Right atrium auricular region (tissue), 2 donors: ENCODE measurements around the gene DENND1B. TPM values are rescaled to one million over a fixed set of nuclear protein-coding genes. Genes with fewer than 3 reads are reported as not detected.

Experiments used
- DNase-seq: peaks from one replicate; pipeline ENCODE4 v3.0.0-alpha.2; 2019; ENCODE audit warnings: low spot score
- H3K27ac ChIP-seq, 2 donors: fragments of 200-600 bp; sonication (generic); 1 replicate in 1 of 2; 2 replicates in 1 of 2; pipeline ENCODE4 v1.5.1; 2016 to 2019
- H3K27me3 ChIP-seq, 2 donors: fragments of 200-600 bp; sonication (generic); one replicate each; pipeline versions ENCODE4 v1.5.1 to v1.6.0; 2017 to 2019
- H3K36me3 ChIP-seq: fragments of 200-600 bp; sonication (generic); one replicate; pipeline ENCODE4 v1.5.1; 2016
- H3K4me1 ChIP-seq, 2 donors: fragments of 200-600 bp; sonication (generic); one replicate each; pipeline versions ENCODE4 v1.5.1 to v1.6.0; 2017 to 2019
- H3K4me3 ChIP-seq, 2 donors: fragments of 200-600 bp; sonication (generic); 1 replicate in 1 of 2; 2 replicates in 1 of 2; pipeline ENCODE4 v1.5.1; 2017 to 2019; ENCODE audit warnings: mild to moderate bottlenecking in 1 of 2, moderate library complexity in 1 of 2
- H3K9me3 ChIP-seq, 2 donors: fragments of 200-600 bp; sonication (generic); one replicate each; pipeline ENCODE4 v1.5.1; 2019
- total RNA-seq, 2 donors: library from RNA; depleted of rRNA; stranded (reverse); fragments of >200 nt; gene quantifications; one replicate each; pipeline ENCODE4 v1.1.0, GENCODE V29; 2016
- TF ChIP-seq, protein P1 (sequence below), 2 donors: fragments of 200-600 bp; sonication (generic); IDR thresholded peaks; one replicate each; pipeline ENCODE4 v1.5.1; 2019; ENCODE audit warnings: antibody characterized with exemption in 2 of 2

The DENND1B gene
- total RNA-seq, 2 donors from 2014 or later, result 11.8 to 16.0 TPM

DNA sequence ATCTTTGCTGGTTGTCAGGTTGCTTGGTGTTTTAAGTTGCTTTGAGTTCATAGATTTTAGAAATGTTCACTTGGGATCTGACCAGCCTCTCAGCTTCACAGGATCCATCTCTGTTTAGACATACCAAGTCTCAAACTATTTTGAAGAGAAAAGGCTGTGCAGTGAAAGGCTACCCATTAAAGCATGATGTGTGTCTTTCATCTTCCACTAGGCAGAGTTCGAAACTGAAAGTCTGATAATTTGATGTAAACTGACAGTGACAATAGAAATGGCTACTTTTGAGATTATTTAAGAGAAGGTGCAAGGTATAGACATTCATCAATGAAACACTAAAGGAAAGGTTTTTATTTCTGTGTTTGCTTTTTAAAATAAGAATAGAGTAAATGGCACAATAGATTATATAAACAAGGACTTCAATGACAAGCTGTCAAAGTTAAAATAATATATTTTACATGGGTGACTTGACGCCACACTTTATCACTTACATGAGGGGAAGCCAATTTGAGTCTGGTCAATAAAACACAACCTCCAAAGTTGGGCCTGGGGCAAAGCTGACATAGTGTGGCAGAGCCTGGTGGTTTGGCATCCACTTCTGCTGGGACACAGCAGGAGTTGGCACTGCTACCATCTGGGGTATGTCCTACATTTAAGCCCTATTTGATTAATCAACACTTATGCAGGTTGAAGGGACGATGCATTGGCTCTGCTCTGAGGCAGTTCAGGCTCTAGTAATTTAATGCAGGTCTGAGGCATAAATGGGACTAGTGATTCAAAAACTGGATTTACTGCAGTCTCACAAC lies 309.6 kb downstream of the DENND1B start:
- H3K36me3 ChIP-seq, result no peaks in the 10 kb centered on the region
- H3K9me3 ChIP-seq, result no peaks in the 10 kb centered on the region
- H3K27ac ChIP-seq, result no peak overlapping the region
- no peaks in the 10 kb centered on the region for H3K27me3 ChIP-seq
- DNase-seq, result no peak
- no peak overlapping the region for H3K4me3 ChIP-seq
- H3K4me1 ChIP-seq, result no peaks in the 10 kb centered on the region
- TF ChIP-seq, protein P1, sequence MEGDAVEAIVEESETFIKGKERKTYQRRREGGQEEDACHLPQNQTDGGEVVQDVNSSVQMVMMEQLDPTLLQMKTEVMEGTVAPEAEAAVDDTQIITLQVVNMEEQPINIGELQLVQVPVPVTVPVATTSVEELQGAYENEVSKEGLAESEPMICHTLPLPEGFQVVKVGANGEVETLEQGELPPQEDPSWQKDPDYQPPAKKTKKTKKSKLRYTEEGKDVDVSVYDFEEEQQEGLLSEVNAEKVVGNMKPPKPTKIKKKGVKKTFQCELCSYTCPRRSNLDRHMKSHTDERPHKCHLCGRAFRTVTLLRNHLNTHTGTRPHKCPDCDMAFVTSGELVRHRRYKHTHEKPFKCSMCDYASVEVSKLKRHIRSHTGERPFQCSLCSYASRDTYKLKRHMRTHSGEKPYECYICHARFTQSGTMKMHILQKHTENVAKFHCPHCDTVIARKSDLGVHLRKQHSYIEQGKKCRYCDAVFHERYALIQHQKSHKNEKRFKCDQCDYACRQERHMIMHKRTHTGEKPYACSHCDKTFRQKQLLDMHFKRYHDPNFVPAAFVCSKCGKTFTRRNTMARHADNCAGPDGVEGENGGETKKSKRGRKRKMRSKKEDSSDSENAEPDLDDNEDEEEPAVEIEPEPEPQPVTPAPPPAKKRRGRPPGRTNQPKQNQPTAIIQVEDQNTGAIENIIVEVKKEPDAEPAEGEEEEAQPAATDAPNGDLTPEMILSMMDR (IDR thresholded peaks at IDR 0.05), result no peak

DNA sequence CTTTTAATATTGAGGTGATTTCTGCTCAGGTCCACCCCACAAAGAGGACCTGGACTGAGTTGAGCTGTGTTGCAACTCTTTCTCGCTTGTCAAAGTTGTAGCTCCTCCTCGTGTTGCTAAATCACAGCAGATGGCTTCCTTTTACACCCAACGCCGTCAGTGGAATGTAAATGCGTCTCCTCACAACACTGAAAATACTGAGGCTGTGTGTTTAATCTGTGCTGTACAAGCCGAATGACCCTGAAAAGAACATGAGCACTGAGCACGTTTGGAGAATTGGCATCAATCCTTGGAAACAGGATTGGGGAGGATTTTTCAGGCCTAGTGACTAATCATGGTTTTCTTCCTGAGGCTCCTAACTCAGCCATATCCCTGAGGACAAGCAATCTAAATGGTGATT lies 311.2 kb downstream of the DENND1B start:
- H3K9me3 ChIP-seq, result no peaks in the 10 kb centered on the region
- H3K4me1 ChIP-seq, result no peaks in the 10 kb centered on the region
- no peaks in the 10 kb centered on the region for H3K36me3 ChIP-seq
- TF ChIP-seq, protein P1 (IDR thresholded peaks at IDR 0.05), result no peak
- no peak for DNase-seq
- no peak overlapping the region for H3K27ac ChIP-seq
- no peak overlapping the region for H3K4me3 ChIP-seq
- H3K27me3 ChIP-seq, result no peaks in the 10 kb centered on the region

DNA sequence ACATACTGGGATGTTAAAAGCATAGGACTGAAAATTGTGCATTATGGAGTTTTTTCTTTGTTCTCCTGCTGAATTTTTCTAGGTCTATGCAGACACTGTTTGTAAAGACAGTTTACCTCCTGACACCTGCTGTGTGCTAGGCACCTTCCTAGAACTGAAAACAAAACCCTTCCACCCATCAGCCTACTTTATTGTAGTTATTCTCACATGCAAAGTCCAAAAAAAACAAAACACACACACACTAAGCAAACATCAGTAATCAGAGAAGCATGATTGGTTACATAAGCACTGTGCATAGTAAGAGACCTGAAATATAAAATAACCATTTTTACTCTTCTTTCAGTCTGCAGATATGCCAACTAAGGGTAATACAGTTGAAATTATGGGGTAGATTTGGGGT lies 312.1 kb downstream of the DENND1B start:
- no peak for DNase-seq
- TF ChIP-seq, protein P1 (IDR thresholded peaks at IDR 0.05), result no peak
- Histone ChIP-seq H3K9me3 (no peaks in the 10 kb centered on the region), H3K36me3 (no peaks in the 10 kb centered on the region), H3K27me3 (no peaks in the 10 kb centered on the region), H3K4me3 (no peak overlapping the region), H3K4me1 (no peaks in the 10 kb centered on the region), H3K27ac (no peak overlapping the region)

DNA sequence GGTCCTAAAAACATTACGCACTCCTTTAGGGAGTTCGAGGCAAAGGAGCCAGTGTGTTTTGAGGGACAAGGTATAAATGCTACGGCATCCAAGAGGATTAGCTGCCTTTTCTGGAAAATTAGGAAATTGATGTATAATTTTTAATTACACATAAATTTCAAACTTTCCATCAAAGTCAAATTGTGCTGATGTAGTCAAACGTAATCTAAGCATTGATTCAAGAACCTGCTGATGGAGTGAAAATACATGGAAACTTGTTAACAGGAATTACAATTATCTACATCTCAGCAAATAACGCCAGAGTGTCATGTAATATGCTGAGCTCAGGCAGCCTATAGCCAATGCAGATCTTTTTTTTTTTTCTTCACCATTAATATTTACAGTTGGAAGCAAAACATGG lies 312.7 kb downstream of the DENND1B start:
- TF ChIP-seq, protein P1 (IDR thresholded peaks at IDR 0.05), result no peak
- no peak for DNase-seq
- H3K9me3 ChIP-seq, result no peaks in the 10 kb centered on the region
- H3K36me3 ChIP-seq, result no peaks in the 10 kb centered on the region
- no peak overlapping the region for H3K27ac ChIP-seq
- no peak overlapping the region for H3K4me3 ChIP-seq
- H3K27me3 ChIP-seq, result no peaks in the 10 kb centered on the region
- no peaks in the 10 kb centered on the region for H3K4me1 ChIP-seq

Other genes with a start within 250 kb of the DENND1B start
- 10 to 100 TPM in 1 of 2 donors, 1 to 10 TPM in 1; 4.0 to 12.1 TPM for gene C1orf53, start 127.2 kb upstream of the DENND1B start, total RNA-seq
- under 1 TPM in 1 of 2 donors, not detected in 1; 0.43 TPM for gene LHX9, start 141.9 kb upstream of the DENND1B start, total RNA-seq